Uterus (tissue), 4 donors: ENCODE data around the gene BTBD9. TPM values are rescaled to one million over a fixed set of nuclear protein-coding genes. Genes with fewer than 3 reads are reported as not detected.

Experiments
- DNase-seq, 2 donors: peaks; one replicate each; pipeline ENCODE4 v3.0.0-alpha.2; 2019 to 2020
- H3K27ac ChIP-seq, 2 donors: fragments of 200-600 bp; sonication (generic); 1 replicate in 1 of 2; 2 replicates in 1 of 2; pipeline ENCODE4 v1.5.1; 2016 to 2018
- H3K27me3 ChIP-seq, 2 donors: fragments of 200-600 bp; sonication (generic); one replicate each; pipeline ENCODE4 v1.5.1; 2018 to 2019; ENCODE audit warnings: control low read depth in 1 of 2
- H3K36me3 ChIP-seq, 2 donors: fragments of 200-600 bp; sonication (generic); one replicate each; pipeline ENCODE4 v1.5.1; 2019; ENCODE audit warnings: control low read depth in 1 of 2
- H3K4me1 ChIP-seq, 2 donors: fragments of 200-600 bp; sonication (generic); one replicate each; pipeline ENCODE4 v1.5.1; 2018 to 2019; ENCODE audit warnings: control low read depth in 1 of 2
- H3K4me3 ChIP-seq, 2 donors: fragments of 200-600 bp; sonication (generic); 1 replicate in 1 of 2; 2 replicates in 1 of 2; pipeline ENCODE4 v1.5.1; 2018 to 2019; ENCODE audit warnings: mild to moderate bottlenecking in 1 of 2
- H3K9me3 ChIP-seq, 2 donors: fragments of 200-600 bp; sonication (generic); one replicate each; pipeline ENCODE4 v1.5.1; 2019; ENCODE audit warnings: control low read depth in 1 of 2
- CTCF ChIP-seq, 4 experiments: fragments of 200-600 bp in 2 of 4; fragments of 450-650 bp in 2 of 4; sonication (generic) in 2 of 4; IDR thresholded peaks; one replicate each; pipeline ENCODE4 v1.5.1; 2016 to 2019; ENCODE audit warnings: antibody characterized with exemption in 4 of 4, mild to moderate bottlenecking in 2 of 4, moderate library complexity in 1 of 4
- POLR2A ChIP-seq, 2 donors: fragments of 450-650 bp; IDR thresholded peaks; one replicate each; pipeline ENCODE4 v1.6.1; 2016; ENCODE audit warnings: antibody characterized with exemption in 2 of 2, mild to moderate bottlenecking in 1 of 2, moderate library complexity in 1 of 2
- intact Hi-C: fragments of 100-400 bp; cut with DNase I; formaldehyde crosslinking; loops from one replicate; pipeline ENCODE4 v1.15.1; 2023; ENCODE audit warnings: low total_unique reads
- total RNA-seq, 4 donors: library from RNA; depleted of rRNA in 3 of 4; stranded (reverse); fragments of >200 nt in 3 of 4; gene quantifications; one replicate each; pipeline versions ENCODE4 v1.1.0 to v1.2.4, GENCODE V29; 2014 to 2023
- donor health status: DM: yes; HTN: yes; CAD: no.

Gene BTBD9
- total RNA-seq, 4 donors from 2014 or later, result 10.3 to 50.3 (median 34.4) TPM

GRCh38 chr6:38658418-38659167 is 18.9 kb upstream of the BTBD9 start:
- Histone ChIP-seq H3K36me3 (no peaks in the 10 kb centered on the region), H3K4me3 (no peak overlapping the region), H3K27me3 (no peaks in the 10 kb centered on the region), H3K27ac (no peak overlapping the region), H3K4me1 (no peaks in the 10 kb centered on the region), H3K9me3 (no peaks in the 10 kb centered on the region)
- TF ChIP-seq CTCF (IDR thresholded peaks at IDR 0.05) (no peak), POLR2A (IDR thresholded peaks at IDR 0.05) (no peak)
- intact Hi-C loops, result no loop called here
- DNase-seq, result no peak

DNA sequence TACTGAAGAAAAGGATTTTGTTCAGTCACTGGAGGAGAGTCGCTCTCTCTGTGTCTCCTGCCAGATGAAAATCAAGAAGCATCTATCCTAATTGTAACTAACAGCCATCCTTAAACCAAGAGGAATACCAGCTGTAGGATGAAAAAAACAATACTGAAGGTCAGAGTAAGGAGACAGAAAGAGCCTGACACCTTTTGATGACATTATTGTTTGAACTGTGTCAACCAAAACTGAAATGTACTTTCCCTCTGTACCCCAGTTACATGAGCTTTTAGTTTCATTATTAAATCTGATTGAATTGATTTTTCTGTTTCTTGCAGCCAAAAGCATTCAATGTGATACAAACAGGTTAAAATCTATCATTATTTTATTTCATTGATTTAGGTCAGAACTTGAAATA is 17.2 kb upstream of the BTBD9 start:
- Histone ChIP-seq H3K9me3 (no peaks in the 10 kb centered on the region), H3K36me3 (no peaks in the 10 kb centered on the region), H3K27ac (no peak overlapping the region), H3K27me3 (no peaks in the 10 kb centered on the region), H3K4me3 (no peak overlapping the region), H3K4me1 (no peaks in the 10 kb centered on the region)
- TF ChIP-seq CTCF (IDR thresholded peaks at IDR 0.05), result no peak
- TF ChIP-seq POLR2A (IDR thresholded peaks at IDR 0.05), result no peak
- no peak for DNase-seq
- intact Hi-C loops, result no loop called here

DNA sequence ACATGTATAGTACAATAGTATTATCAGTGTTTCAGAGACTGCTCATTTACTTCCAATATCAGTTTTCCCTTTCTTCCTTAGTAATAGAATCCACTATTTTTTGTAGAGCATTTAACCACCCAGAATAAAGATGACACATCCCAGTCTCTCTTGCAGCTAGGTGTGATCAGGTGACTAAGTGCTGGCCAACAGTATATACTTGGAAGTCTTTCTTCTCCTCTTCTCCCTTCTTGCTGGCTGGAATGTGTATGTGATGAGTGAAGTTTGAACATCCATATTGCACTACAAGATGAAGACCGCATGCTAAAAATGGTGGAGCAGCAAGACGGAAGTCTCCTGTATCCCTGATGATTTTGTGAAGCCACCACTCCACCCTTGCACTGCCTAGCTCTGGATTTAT is 14.5 kb upstream of the BTBD9 start:
- Histone ChIP-seq H3K4me3 (no peak overlapping the region), H3K27ac (no peak overlapping the region), H3K4me1 (no peaks in the 10 kb centered on the region), H3K9me3 (no peaks in the 10 kb centered on the region), H3K36me3 (no peaks in the 10 kb centered on the region), H3K27me3 (no peaks in the 10 kb centered on the region)
- no peak for TF ChIP-seq POLR2A (IDR thresholded peaks at IDR 0.05)
- TF ChIP-seq CTCF (IDR thresholded peaks at IDR 0.05), result no peak
- intact Hi-C loops, result no loop called here
- DNase-seq, result no peak

DNA sequence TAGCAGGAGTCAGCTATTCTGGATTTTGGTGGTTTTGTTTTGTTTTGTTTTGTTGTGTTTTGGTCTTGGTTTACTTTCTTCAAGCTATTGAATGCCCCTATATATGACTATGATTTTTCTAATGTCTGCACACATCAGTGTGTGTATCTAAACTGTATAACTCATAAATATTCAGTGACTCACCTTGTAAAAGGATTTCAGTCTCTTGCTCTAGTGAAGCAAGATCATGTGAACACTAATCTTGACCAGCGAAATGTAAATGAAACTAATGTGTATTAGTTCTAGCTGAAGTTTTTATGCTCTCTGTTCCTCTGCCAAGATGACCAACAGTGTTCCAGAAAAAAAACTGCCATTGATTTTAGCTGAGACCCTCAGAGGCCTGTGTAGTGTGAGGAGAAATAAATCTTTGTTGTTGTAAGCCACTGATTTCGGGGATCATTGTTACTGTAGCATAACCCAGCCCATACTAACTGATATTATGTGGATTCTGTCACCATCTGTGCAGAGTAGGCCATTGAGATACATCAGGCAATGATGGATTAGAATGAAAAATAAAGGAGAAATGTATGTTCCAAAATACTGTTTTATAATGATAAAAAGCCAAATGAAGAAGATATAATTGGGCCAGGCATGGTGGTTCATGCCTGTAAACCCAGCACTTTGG is 11.5 kb upstream of the BTBD9 start:
- intact Hi-C loops, result no loop called here

More for the DNA sequence above, 11.5 kb upstream of the BTBD9 start:
- no peaks in the 10 kb centered on the region for H3K36me3 ChIP-seq
- no peaks in the 10 kb centered on the region for H3K27me3 ChIP-seq
- no peak overlapping the region for H3K27ac ChIP-seq
- H3K4me3 ChIP-seq, result no peak overlapping the region
- DNase-seq, result no peak
- H3K4me1 ChIP-seq, result no peaks in the 10 kb centered on the region
- no peaks in the 10 kb centered on the region for H3K9me3 ChIP-seq
- TF ChIP-seq CTCF (IDR thresholded peaks at IDR 0.05) (no peak), POLR2A (IDR thresholded peaks at IDR 0.05) (no peak)
